Measurements from ENCODE around the gene COL25A1. TPM values are rescaled to one million over a fixed set of nuclear protein-coding genes. Genes with fewer than 3 reads are reported as not detected.

The COL25A1 gene
- total RNA-seq, 1 donor from 2014 or later = 3.9 TPM

GRCh38 chr4:108867476-108867875 is 435.0 kb downstream of the COL25A1 start:
- Mint-ChIP-seq H3K4me1 (ENCODE audit: low read depth) (no peaks in the 10 kb centered on the region), H3K9me3 (ENCODE audit: low read depth) (no peaks in the 10 kb centered on the region), H3K27me3 (no peaks in the 10 kb centered on the region), H3K36me3 (ENCODE audit: insufficient read depth) (no peaks in the 10 kb centered on the region), H3K27ac (no peak overlapping the region), H3K4me3 (ENCODE audit: low read depth) (no peak overlapping the region)
- DNase-seq (ENCODE audit: low spot score, unreplicated experiment) = no peak
- TF ChIP-seq CTCF (IDR thresholded peaks at IDR 0.05; ENCODE audit: unreplicated experiment) = no peak

GRCh38 chr4:108861334-108861733 is 441.1 kb downstream of the COL25A1 start:
- Mint-ChIP-seq H3K27ac (no peak overlapping the region), H3K36me3 (ENCODE audit: insufficient read depth) (no peaks in the 10 kb centered on the region), H3K4me1 (ENCODE audit: low read depth) (no peaks in the 10 kb centered on the region), H3K27me3 (no peaks in the 10 kb centered on the region), H3K4me3 (ENCODE audit: low read depth) (no peak overlapping the region), H3K9me3 (ENCODE audit: low read depth) (no peaks in the 10 kb centered on the region)
- TF ChIP-seq CTCF (IDR thresholded peaks at IDR 0.05; ENCODE audit: unreplicated experiment) = no peak
- peak; percentile 30 for DNase-seq (ENCODE audit: low spot score, unreplicated experiment)

GRCh38 chr4:108854786-108855185 is 447.7 kb downstream of the COL25A1 start:
- H3K4me3 Mint-ChIP-seq (ENCODE audit: low read depth) = no peak overlapping the region
- no peaks in the 10 kb centered on the region for H3K27me3 Mint-ChIP-seq
- no peak for DNase-seq (ENCODE audit: low spot score, unreplicated experiment)
- H3K9me3 Mint-ChIP-seq (ENCODE audit: low read depth) = no peaks in the 10 kb centered on the region
- H3K4me1 Mint-ChIP-seq (ENCODE audit: low read depth) = no peaks in the 10 kb centered on the region
- H3K27ac Mint-ChIP-seq = no peak overlapping the region
- H3K36me3 Mint-ChIP-seq (ENCODE audit: insufficient read depth) = no peaks in the 10 kb centered on the region
- TF ChIP-seq CTCF (IDR thresholded peaks at IDR 0.05; ENCODE audit: unreplicated experiment) = no peak

- Mint-ChIP-seq H3K4me3 (ENCODE audit: low read depth) (no peak overlapping the region), H3K27me3 (no peaks in the 10 kb centered on the region), H3K4me1 (ENCODE audit: low read depth) (no peaks in the 10 kb centered on the region), H3K36me3 (ENCODE audit: insufficient read depth) (no peaks in the 10 kb centered on the region), H3K9me3 (ENCODE audit: low read depth) (no peaks in the 10 kb centered on the region), H3K27ac (no peak overlapping the region)
- no peak for DNase-seq (ENCODE audit: low spot score, unreplicated experiment)
- no peak for TF ChIP-seq CTCF (IDR thresholded peaks at IDR 0.05; ENCODE audit: unreplicated experiment)
Measured at GRCh38 chr4:108852691-108853090, 449.8 kb downstream of the COL25A1 start.

GRCh38 chr4:108851366-108851765 is 451.1 kb downstream of the COL25A1 start:
- Mint-ChIP-seq H3K9me3 (ENCODE audit: low read depth) (no peaks in the 10 kb centered on the region), H3K27ac (no peak overlapping the region), H3K36me3 (ENCODE audit: insufficient read depth) (no peaks in the 10 kb centered on the region), H3K4me1 (ENCODE audit: low read depth) (no peaks in the 10 kb centered on the region), H3K4me3 (ENCODE audit: low read depth) (no peak overlapping the region), H3K27me3 (no peaks in the 10 kb centered on the region)
- no peak for DNase-seq (ENCODE audit: low spot score, unreplicated experiment)
- TF ChIP-seq CTCF (IDR thresholded peaks at IDR 0.05; ENCODE audit: unreplicated experiment) = no peak
